NCI-H2196 treated with DMSO at 0.1 percent for 48 hours (cell line): ENCODE measurements around the gene QDPR.
"Not testable (repeated sequence)": the region's sequence is repeated elsewhere in the genome, so short reads cannot be mapped to it uniquely, and the experiment has no call there.

Source experiments
- DNase-seq: peaks from one replicate; lab custom pipeline; 2025; ENCODE audit not compliant: unreplicated experiment; lab: John Stamatoyannopoulos, UW

QDPR gene

GRCh38 chr4:17492058-17492741 lies 19.7 kb downstream of the QDPR start:
- DNase-seq, result no peak

- DNase-seq, result no peak
Observed at GRCh38 chr4:17491196-17491595, 20.7 kb downstream of the QDPR start.

GRCh38 chr4:17490575-17491059 lies 21.3 kb downstream of the QDPR start:
- DNase-seq, result peak; percentile 44

GRCh38 chr4:17489721-17490120 lies 22.2 kb downstream of the QDPR start:
- DNase-seq, result no peak

- no peak for DNase-seq
Observed at GRCh38 chr4:17489123-17489522, 22.8 kb downstream of the QDPR start.

- no peak for DNase-seq
Observed at GRCh38 chr4:17482716-17483115, 29.2 kb downstream of the QDPR start.

GRCh38 chr4:17480955-17481354 lies 30.9 kb downstream of the QDPR start:
- no peak for DNase-seq

- DNase-seq, result no peak
Observed at GRCh38 chr4:17480210-17480927, 31.5 kb downstream of the QDPR start.

- DNase-seq, result no peak
Observed at GRCh38 chr4:17477774-17478472, 34.0 kb downstream of the QDPR start.

GRCh38 chr4:17476853-17477252 lies 35.0 kb downstream of the QDPR start:
- DNase-seq, result no peak

GRCh38 chr4:17475481-17475880 lies 36.4 kb downstream of the QDPR start:
- no peak for DNase-seq

GRCh38 chr4:17469931-17470674 lies 41.8 kb downstream of the QDPR start:
- no peak for DNase-seq

- DNase-seq, result no peak
Observed at GRCh38 chr4:17468619-17469221, 43.2 kb downstream of the QDPR start.

- DNase-seq, result no peak
Observed at GRCh38 chr4:17463606-17464005, 48.3 kb downstream of the QDPR start.

- DNase-seq, result no peak
Observed at GRCh38 chr4:17450269-17450804, 61.6 kb downstream of the QDPR start.

GRCh38 chr4:17448689-17449088 lies 63.2 kb downstream of the QDPR start:
- no peak for DNase-seq

- no peak for DNase-seq
Observed at GRCh38 chr4:17447675-17448298, 64.1 kb downstream of the QDPR start.

GRCh38 chr4:17447056-17447455 lies 64.8 kb downstream of the QDPR start:
- DNase-seq, result no peak

GRCh38 chr4:17442477-17442876 lies 69.4 kb downstream of the QDPR start:
- not testable (repeated sequence) for DNase-seq

GRCh38 chr4:17437396-17437795 lies 74.5 kb downstream of the QDPR start:
- no peak for DNase-seq
